Heart left ventricle (tissue), 16 donors: Measurements from ENCODE around the gene TRIM33. TPM values are rescaled to one million over a fixed set of nuclear protein-coding genes. Genes with fewer than 3 reads are reported as not detected.

Experiments
- ATAC-seq, 4 donors: fragments of 200-7000 bp; cut with Tn5 transposase; one replicate each; pipeline ENCODE4 v1.9.1; 2020 to 2022; ENCODE audit warnings: moderate library complexity in 4 of 4, mild to moderate bottlenecking in 3 of 4, moderate number of reproducible peaks in 1 of 4
- DNase-seq, 5 donors: peaks; one replicate each; pipeline ENCODE4 v3.0.0-alpha.2; 2020
- H3K27ac ChIP-seq, 12 donors: fragments of 200-600 bp; sonication (generic) in 4 of 12; one replicate each; pipeline versions ENCODE4 v1.5.0 to v1.8.0; 2016 to 2022; ENCODE audit warnings: mild to moderate bottlenecking in 2 of 12
- H3K27me3 ChIP-seq, 9 donors: fragments of 200-600 bp; sonication (generic) in 2 of 9; one replicate each; pipeline versions ENCODE4 v1.5.1 to v1.8.0; 2016 to 2022; ENCODE audit warnings: mild to moderate bottlenecking in 3 of 9
- H3K36me3 ChIP-seq, 9 donors: fragments of 200-600 bp; sonication (generic) in 2 of 9; one replicate each; pipeline versions ENCODE4 v1.5.0 to v1.8.0; 2018 to 2022; ENCODE audit warnings: mild to moderate bottlenecking in 2 of 9
- H3K4me1 ChIP-seq, 12 donors: fragments of 200-600 bp; sonication (generic) in 4 of 12; one replicate each; pipeline versions ENCODE4 v1.5.0 to v1.8.0; 2016 to 2022; ENCODE audit warnings: mild to moderate bottlenecking in 3 of 12
- H3K4me3 ChIP-seq, 12 donors: fragments of 200-600 bp; sonication (generic) in 4 of 12; one replicate each; pipeline versions ENCODE4 v1.5.0 to v1.8.0; 2017 to 2022; ENCODE audit warnings: mild to moderate bottlenecking in 9 of 12, moderate library complexity in 4 of 12
- H3K9me3 ChIP-seq, 12 donors: fragments of 200-600 bp; sonication (generic) in 4 of 12; one replicate each; pipeline versions ENCODE4 v1.5.0 to v1.8.0; 2016 to 2022; ENCODE audit warnings: mild to moderate bottlenecking in 1 of 12
- POLR2A ChIP-seq, 2 donors: fragments of 450-650 bp; IDR thresholded peaks; one replicate each; pipeline ENCODE4 v1.6.1; 2017; ENCODE audit warnings: antibody characterized with exemption in 2 of 2, mild to moderate bottlenecking in 2 of 2, moderate library complexity in 2 of 2
- WGBS, 4 donors: extraction: QIAGEN DNeasy Blood & Tissue Kit in 2 of 4; methylation state at CpG; one replicate each; pipeline versions ENCODE4 v1.1.5 to v1.1.7; 2013 to 2018; 5-methylcytosine and 5-hydroxymethylcytosine counted together
- intact Hi-C, 10 donors: fragments of 100-400 bp; cut with DNase I; formaldehyde crosslinking; loops; one replicate each; pipeline versions ENCODE4 v1.11.1 to v1.14.2; 2022
- polyA plus RNA-seq, 2 donors: library from polyadenylated mRNA; stranded (reverse); fragments of 200-250 nt; gene quantifications; one replicate each; pipeline ENCODE4 v1.2.3, GENCODE V29; 2013
- total RNA-seq, 9 donors: library from RNA; depleted of rRNA in 2 of 9; stranded (reverse); fragments of >200 nt in 2 of 9; fragmentation: NEBNext Ultra II Directional in 3 of 9; extraction: Animal tissue kit (Norgen Biotek cat#: 25700) in 3 of 9; gene quantifications; one replicate each; pipeline versions ENCODE4 v1.1.0 to v1.2.4, GENCODE V29; 2016 to 2023
- TF ChIP-seq, protein P1 (sequence below), 12 donors: fragments of 200-600 bp; sonication (generic) in 4 of 12; IDR thresholded peaks; one replicate each; pipeline versions ENCODE4 v1.5.0 to v1.8.0; 2018 to 2022; ENCODE audit warnings: antibody characterized with exemption in 12 of 12, mild to moderate bottlenecking in 5 of 12
- donor health status: ischemic (EF 13 %, LVEDD 7.1; RV severe dilation, severe dysfunction).
- donor health status: healthy with polysubstance abuse.
- donor health status: DM: no; HTN: yes; CAD: no.
- donor health status: DM: no; HTN: no; CAD: no.
- donor health status: ischemic (EF 25% LVEDD 6.9; RV normal size, moderate dysfunction).
- donor health status: ischemic (EF 25% LVEDD 5.7; RV mildly dilated, moderate dysfunction).
- donor health status: healthy.
- donor health status: DM: yes; HTN: yes; CAD: no.
- donor health status: ischemic (EF 35%, LVEDD 5.7; RV mildly dilated, moderate dysfunction).
- donor health status: nonischemic (EF 11% LVEDD 7.7; RV severe dilation, severe dysfunction).
- donor health status: DM: yes; HTN: yes; CAD: no.
- donor health status: PGD.
- donor health status: ischemic (EF 29% LVEDD 5.4; RV normal size, mild dysfunction).
- donor health status: nonischemic (EF 23%, LVEDD 6.1; RV moderate dilation, normal function).

Gene TRIM33
- total and polyA plus RNA-seq, 11 donors, result 6.1 to 30.8 (median 17.3) TPM

DNA sequence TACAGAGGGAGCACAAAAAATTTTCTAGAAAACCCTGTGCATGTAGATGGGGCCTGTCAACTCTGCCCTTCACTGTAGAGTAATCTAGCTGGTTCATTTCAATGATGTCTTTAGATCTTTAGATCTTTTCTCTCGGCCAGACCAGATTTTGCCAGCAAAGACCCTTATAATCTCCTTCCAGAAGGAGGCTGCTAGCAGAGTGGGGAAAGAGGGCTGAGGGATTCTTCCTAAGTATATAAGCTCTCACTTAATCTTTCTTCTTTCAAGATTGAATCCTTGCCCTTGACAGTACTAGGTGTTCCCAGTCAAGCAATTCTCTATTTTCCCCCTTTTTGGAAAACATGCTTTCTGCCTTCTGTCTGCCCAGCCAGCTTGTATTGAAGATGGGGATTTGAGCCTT lies 36.1 kb upstream of the TRIM33 start:
- intact Hi-C loops, result no loop called here
- 70 to 92% (median 85%) methylated on average over 1 of the region's 1 CpG for WGBS, 4 donors
- Histone ChIP-seq H3K36me3 (no peaks in the 10 kb centered on the region), H3K9me3 (no peaks in the 10 kb centered on the region), H3K4me3 (no peak overlapping the region), H3K27me3 (no peaks in the 10 kb centered on the region), H3K4me1 (no peaks in the 10 kb centered on the region), H3K27ac (no peak overlapping the region)
- no peak for ATAC-seq
- DNase-seq, result no peak
- no peak for TF ChIP-seq POLR2A (IDR thresholded peaks at IDR 0.05)
- TF ChIP-seq, protein P1, sequence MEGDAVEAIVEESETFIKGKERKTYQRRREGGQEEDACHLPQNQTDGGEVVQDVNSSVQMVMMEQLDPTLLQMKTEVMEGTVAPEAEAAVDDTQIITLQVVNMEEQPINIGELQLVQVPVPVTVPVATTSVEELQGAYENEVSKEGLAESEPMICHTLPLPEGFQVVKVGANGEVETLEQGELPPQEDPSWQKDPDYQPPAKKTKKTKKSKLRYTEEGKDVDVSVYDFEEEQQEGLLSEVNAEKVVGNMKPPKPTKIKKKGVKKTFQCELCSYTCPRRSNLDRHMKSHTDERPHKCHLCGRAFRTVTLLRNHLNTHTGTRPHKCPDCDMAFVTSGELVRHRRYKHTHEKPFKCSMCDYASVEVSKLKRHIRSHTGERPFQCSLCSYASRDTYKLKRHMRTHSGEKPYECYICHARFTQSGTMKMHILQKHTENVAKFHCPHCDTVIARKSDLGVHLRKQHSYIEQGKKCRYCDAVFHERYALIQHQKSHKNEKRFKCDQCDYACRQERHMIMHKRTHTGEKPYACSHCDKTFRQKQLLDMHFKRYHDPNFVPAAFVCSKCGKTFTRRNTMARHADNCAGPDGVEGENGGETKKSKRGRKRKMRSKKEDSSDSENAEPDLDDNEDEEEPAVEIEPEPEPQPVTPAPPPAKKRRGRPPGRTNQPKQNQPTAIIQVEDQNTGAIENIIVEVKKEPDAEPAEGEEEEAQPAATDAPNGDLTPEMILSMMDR (IDR thresholded peaks at IDR 0.05), result no peak

DNA sequence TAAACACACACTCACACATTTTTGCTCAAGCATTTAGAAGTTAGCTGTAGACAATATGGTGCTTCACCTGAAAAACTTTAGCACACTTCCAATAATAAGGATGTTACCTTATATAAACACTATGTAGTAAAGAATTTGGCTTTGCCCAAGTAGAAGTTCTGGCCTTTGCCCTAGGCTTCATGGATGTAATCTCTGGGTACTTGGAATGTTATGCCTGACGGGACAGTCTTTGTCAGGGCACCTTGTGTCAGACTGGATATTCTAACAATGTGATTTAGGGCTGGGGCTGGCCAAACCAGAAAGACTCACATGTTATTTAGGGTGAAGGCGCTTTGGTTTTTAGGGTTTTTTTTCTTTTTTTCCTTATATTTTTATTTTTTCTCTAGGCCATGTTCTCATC lies 34.8 kb upstream of the TRIM33 start:
- DNase-seq (no peak), ATAC-seq (no peak)
- Histone ChIP-seq H3K27ac (no peak overlapping the region), H3K36me3 (no peaks in the 10 kb centered on the region), H3K4me1 (no peaks in the 10 kb centered on the region), H3K9me3 (no peaks in the 10 kb centered on the region), H3K27me3 (no peaks in the 10 kb centered on the region), H3K4me3 (no peak overlapping the region)
- TF ChIP-seq POLR2A (IDR thresholded peaks at IDR 0.05), result no peak
- TF ChIP-seq, protein P1 (IDR thresholded peaks at IDR 0.05), result no peak
- intact Hi-C loops, result no loop called here
- 87 to 94% (median 90%) methylated on average over 2 of the region's 2 CpGs for WGBS, 4 donors

DNA sequence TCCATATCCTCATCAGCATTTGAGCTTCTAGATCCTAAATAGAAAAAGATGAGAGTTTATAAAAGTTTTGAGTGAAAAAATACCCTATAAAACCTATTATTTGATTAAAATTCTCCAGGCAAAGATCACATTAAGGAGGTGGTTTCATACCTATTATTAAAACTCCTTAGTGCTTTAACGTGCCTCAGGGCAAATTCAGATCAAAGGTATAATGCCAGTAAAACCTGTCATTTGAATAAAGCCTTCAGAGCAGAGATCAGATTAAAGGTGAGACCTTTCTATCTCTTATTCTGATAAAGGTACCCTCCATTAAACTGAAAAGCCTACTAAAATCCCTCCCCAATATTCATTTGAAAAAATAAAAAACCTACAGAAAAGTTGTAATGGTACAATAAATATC lies 34.3 kb upstream of the TRIM33 start:
- no peaks in the 10 kb centered on the region for H3K4me1 ChIP-seq
- no peaks in the 10 kb centered on the region for H3K9me3 ChIP-seq
- H3K4me3 ChIP-seq, result no peak overlapping the region
- H3K27me3 ChIP-seq, result no peaks in the 10 kb centered on the region
- intact Hi-C loops, result no loop called here
- ATAC-seq (no peak), DNase-seq (no peak)
- H3K36me3 ChIP-seq, result no peaks in the 10 kb centered on the region
- WGBS, 4 donors, result 64 to 82% (median 74%) methylated on average over 1 of the region's 1 CpG
- TF ChIP-seq, protein P1 (IDR thresholded peaks at IDR 0.05), result no peak
- no peak for TF ChIP-seq POLR2A (IDR thresholded peaks at IDR 0.05)
- no peak overlapping the region for H3K27ac ChIP-seq

DNA sequence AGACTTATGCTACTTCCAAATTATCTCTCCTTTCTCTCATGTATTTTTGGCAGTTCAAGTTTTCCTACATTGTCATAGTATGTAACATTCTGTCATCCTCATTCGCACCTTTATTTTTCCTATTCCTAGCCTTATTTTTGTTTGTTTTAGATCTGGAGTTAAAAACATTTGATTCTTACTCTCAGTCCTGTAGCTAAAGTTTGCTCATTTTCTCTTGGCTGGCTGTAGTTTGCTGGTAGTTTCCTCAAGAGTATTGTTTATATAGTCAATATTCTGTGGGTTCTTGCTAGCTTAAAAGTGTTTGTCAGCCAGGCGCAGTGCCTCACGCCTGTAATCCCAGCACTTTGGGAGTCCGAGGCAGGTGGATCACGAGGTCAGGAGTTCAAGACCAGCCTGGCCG lies 29.8 kb upstream of the TRIM33 start:
- Histone ChIP-seq H3K9me3 (no peaks in the 10 kb centered on the region), H3K27me3 (no peaks in the 10 kb centered on the region), H3K4me3 (no peak overlapping the region), H3K4me1 (no peaks in the 10 kb centered on the region), H3K36me3 (no peaks in the 10 kb centered on the region), H3K27ac (no peak overlapping the region)
- DNase-seq (no peak), ATAC-seq (no peak)
- TF ChIP-seq POLR2A (IDR thresholded peaks at IDR 0.05), result no peak
- TF ChIP-seq, protein P1 (IDR thresholded peaks at IDR 0.05), result no peak
- 72 to 86% (median 82%) methylated on average over 6 of the region's 6 CpGs for WGBS, 4 donors
- intact Hi-C loops, result no loop called here
